HT-29 (cell line): ENCODE results near the gene RHOB. TPM values are rescaled to one million over a fixed set of nuclear protein-coding genes. Genes with fewer than 3 reads are reported as not detected.

ENCODE experiments used
- DNase-seq: peaks from one replicate; pipeline ENCODE4 v3.0.0-alpha.2; 2015; ENCODE audit warnings: low spot score
- total RNA-seq: library from RNA; depleted of rRNA; stranded (reverse); fragments of >200 nt; shearing (Covaris generic); gene quantifications from 2 replicates; pipeline ENCODE4 v1.2.3, GENCODE V29; 2014

The RHOB gene
- total RNA-seq, 1 experiment from 2014 or later = 712 TPM

DNA sequence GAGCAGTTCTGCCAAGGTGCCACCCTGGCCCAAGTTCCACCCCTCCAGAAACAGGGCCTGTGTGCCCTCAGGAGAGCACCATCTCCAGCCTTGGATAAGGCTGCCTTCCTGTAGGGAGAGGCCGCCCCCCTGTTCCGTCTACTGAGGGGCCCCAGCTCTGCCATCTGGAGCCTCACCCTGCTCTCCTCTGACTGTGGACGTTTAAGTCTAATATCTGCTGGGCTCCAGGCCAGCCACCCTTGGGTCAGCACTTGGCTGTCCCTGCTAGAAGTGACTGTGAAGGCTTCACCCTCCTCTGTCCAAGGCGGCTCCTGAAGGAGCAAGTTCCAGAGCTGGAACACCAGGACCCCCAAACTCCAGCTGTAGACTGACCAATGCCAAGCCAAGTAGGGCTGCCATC, 26.3 kb downstream of the RHOB start:
- DNase-seq = no peak

DNA sequence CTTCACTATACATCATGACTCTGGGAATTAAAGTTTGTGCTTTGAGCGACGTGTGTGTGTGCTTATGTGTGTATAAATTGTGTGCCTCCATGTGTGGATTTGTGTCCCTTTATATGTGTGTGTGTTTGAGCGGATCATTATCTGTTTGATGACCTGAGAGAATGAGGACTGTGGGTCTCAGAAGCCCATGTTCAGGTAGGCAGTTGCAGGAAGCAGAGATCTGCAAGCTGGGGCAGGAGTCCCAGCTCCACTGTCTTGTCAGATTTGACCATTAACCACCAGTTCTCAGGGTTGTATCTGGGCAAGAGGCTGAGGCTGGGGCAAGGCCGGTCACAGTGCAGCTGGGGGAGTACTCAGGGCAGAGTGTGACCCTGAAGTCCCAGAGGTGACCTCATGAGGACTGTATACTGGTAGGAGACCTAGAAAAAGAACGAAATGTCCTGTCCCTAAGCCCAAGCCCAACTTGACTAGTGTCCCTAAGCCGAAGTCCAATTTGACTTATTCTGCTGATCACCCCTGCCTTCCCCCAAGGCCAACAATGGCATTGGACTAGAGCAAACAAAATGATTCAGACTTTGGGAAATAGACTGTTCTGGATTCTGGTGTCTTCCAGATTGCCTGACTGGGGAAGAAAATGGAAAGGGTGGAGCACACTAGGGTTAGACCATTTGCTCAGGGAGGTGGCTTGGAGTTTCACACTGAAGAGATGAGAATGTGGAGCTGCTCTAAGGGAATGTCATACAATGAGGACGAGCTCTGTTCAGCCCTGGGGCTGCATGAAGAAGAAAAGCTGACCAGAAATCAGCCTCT, 28.1 kb downstream of the RHOB start:
- DNase-seq = no peak

DNA sequence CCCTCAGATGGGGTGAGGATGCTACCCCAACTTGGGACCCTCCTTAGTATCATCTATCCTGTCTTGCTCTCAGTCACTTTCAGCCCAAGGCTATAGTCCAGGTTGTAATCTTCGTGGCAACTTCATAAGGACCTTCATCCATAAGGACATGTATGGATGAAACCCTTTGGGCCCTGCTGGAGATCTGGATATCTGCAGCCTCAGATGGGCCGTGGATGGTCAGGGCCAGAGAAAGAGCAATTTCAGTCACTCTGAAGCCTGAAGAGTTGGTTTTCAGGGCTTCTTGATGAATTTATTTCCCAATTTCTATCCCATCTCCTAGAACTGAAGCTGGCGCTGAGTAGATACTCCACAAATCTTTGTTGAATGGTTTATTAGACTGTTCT, 28.7 kb downstream of the RHOB start:
- no peak for DNase-seq

DNA sequence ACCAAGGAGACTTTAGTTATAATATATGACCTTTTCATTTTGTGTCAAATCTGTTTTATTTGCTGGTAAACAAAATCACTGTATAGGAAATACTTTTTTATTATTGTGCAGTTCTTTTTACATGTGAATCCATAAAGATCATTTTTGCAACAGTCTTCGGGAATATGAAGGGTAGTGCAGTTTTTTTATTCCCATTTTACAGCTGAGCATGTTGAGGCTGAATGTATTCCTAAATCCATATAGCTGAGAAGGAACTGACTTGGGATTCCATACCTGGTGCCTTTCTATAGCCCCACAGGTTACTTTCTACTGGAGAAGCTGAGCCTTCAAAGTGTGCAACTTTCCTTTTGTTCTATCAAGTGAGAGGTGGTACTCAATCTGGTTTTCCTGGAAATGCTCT, 29.6 kb downstream of the RHOB start:
- DNase-seq = no peak

DNA sequence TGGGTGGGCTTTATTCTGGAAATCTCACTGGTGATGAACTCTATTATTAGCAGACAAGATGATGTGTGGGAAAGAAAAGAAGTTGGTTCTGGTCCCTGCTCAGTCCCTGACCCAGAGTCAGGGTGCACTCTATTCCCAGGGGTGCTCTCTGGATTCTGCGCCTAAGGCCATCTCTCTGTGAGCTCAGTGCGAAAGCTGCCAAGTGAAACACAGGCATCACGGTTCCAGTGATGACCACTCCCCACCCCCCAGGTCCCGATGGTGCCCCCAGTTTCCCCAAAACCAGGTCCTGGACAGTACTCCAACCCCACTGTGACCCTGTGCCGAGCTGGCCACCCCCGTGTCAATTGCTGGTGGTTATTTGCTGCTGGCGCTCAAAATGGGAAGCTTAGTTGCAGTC, 30.1 kb downstream of the RHOB start:
- no peak for DNase-seq

DNA sequence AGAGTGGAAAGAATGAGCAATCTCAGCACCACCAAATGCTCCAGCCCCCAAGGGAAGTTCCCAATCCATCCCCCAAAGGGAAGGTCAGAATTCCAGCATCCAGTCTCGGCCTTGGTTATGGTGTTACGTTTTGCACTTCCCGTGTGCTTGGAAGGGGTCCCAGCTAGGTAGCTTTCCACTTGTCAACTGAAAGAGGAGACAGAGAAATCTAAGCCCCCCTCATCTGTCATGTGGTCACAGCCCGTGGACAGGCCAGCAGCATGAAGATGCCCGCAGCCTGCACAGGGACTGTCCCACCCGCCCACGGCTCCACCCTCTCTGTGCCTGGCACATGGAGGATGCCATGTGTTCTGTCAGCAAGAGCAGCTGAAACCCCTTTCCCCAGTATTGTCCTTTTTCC, 32.1 kb downstream of the RHOB start:
- no peak for DNase-seq

DNA sequence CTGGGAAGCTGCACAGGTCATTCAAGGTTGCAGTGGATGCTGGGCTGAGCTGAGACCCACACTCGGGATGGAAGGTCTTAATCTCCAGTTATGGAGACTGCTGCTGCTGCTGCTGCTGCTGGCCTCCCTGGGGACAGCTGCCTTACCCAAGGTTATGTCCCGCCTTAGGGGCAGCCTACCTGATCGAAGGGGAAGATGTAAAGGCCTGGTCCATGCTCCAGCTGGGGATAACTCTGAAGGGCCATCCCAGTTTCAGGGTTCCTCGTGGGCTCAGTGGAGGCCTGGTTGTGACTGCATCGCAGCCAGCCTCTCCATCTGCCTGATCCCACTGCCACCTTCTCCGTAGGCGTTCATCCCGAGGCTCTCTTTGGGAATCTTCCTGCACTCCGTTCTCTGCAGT, 33.0 kb downstream of the RHOB start:
- DNase-seq = no peak

DNA sequence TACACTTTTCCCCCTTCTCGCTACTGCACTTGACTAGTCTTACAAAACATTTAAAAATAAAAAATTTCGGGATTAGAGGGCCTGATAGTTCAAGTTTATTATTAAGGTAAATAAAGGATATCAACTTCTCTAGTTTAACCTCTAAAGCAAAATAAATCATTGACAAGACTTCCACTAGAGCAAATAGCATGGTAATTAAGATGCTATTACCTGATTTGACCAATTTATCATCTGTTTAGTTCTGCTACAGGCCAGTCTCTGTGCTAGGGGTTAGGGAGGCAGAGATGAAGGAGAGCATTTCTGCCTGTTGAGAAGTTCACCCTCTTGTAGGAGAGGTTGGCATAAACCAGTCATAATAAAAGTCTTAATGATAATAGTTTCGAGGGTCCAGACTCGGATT, 34.0 kb downstream of the RHOB start:
- no peak for DNase-seq

DNA sequence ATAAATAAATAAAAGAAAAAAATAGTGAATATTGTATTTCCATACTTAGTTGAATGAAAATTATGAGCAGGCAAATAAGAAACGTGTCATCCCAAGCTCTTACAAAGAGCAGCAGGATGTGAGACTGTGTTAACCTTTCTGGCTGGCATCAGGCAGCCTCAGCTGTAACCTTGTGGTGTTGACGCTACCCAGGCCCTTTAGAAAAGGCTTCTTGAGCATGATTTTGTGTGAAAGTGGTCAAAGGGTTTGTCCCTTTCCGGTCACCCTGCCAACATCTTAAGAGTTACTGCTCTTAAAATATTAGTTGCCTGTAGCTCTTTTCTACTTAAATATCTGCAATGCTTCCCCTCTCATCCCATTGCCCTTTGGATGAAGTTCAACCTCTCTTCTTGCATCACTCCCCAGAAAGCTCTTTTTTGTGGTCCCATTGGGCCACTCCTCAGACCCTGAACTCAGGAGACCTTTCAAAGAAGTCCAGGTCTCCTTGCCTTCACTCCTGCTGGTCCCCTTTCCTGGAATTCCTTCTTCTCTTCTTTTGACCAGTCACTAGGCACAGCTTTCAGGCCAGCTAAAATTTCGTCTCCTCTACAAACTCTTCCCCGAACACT, 35.0 kb downstream of the RHOB start:
- no peak for DNase-seq

DNA sequence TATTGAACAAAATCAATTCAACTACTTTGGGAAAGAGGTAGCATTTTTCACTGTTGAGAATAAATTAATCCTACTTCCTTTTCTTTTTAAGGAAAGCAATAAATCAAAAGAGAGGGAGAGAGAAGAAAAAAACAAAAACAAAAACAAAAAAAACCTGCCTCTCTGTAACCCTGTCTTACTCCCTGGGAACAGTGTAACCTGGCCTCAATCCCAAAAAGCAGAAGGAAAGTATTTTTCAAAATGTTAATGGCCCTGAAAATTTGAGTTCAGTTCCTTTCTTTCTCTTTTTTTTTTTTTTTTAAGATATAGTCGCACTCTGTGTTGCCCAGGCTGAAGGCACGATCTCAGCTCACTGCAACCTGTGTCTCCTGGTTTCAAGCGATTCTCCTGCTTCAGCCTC, 35.9 kb downstream of the RHOB start:
- DNase-seq = no peak

DNA sequence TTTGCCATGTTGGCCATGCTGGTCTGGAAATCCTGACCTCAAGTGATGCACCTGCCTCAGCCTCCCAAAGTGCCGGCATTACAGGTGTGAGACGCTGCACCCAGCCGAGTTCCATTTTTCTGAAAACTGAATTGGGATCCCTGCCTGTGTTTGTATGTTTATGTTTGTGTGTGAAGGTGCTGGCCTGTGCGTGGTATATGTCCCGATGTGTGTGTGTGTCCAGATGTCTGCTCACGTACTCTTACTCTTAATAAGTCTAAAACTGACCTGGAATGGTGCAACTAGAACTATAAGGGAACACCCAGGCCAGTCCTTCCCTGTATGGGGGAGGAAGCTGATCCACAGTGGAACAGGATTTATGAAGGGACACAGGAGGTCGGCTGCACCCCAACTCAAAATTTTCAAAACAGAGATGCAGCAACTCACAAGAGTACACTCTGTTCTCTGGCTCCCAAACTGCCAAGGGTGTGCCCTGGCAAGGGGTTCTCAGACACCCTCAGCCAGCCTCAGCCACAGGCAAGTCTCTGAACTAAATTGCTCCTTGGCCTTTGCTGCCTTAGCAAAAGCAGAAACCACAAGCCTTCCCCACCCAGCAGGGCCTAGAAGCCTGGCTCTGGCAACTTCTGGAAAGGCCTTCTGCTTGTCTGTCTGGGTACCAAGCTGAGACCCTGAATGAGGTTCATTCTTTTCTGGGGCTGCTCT, 36.5 kb downstream of the RHOB start:
- no peak for DNase-seq

DNA sequence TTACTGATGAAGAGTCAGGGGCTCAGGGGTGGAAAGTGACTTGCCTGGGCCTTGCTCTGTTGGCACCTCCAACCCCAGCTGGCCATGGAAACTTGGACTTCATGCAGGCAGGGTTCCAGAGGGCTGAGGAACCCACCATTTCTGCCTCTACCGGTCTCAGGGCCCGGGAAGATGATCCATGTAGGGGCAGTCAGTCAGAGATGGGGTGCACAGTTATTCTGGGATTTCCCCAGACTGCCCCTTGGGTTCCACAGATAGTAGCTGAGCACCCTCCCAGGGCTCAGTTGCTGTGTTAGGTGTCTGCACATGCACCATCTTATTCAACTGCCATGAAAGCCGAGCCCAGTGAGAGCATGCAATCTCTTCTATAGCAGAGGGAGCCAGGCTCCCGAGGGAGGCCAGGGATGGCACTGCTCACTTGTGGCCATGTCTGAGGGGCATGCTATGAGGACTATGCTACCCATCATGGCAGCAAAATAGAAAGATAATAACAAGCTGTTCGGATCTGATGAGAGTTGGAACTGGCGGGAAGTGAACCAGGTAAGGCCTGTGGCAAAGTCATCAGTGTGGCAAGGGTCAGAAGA, 37.3 kb downstream of the RHOB start:
- DNase-seq = no peak

DNA sequence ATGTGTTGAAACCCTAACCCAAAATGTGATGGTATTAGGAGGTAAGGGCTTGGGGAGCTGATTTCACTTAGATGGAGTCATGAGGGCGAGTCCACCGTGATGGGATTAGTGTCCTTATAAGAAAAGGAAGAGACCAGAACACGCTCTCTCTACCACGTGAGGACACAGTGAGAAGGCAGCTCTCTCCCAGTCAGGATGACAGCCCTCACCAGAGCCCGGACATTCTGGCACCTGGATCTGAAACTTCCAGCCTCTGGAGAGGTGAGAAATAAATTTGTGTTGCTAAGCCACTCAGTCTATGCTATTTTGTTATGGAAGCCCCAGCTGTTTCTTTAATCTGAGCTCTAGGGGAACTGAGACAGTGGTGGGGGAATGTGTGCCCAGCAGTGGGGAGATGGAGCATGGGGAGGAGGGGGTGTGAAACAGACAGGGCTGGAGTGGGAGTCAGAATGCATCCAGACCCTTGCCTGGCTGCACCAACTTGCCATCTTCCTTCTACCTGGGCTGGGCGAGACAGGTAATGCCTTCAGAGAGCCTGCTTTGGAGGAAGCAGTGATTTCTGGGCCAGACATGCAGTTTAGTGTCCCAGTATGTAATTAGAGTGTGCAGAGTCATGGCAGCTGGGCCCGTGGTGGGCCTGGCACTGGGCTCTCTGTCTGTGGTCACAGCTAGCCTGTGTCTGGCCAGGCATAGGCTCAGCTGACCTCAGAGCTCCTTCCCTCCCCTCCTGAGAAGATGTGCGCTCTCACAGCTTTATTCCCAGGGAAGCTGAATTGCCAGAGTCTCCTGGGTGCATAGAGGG, 38.1 kb downstream of the RHOB start:
- DNase-seq = no peak

DNA sequence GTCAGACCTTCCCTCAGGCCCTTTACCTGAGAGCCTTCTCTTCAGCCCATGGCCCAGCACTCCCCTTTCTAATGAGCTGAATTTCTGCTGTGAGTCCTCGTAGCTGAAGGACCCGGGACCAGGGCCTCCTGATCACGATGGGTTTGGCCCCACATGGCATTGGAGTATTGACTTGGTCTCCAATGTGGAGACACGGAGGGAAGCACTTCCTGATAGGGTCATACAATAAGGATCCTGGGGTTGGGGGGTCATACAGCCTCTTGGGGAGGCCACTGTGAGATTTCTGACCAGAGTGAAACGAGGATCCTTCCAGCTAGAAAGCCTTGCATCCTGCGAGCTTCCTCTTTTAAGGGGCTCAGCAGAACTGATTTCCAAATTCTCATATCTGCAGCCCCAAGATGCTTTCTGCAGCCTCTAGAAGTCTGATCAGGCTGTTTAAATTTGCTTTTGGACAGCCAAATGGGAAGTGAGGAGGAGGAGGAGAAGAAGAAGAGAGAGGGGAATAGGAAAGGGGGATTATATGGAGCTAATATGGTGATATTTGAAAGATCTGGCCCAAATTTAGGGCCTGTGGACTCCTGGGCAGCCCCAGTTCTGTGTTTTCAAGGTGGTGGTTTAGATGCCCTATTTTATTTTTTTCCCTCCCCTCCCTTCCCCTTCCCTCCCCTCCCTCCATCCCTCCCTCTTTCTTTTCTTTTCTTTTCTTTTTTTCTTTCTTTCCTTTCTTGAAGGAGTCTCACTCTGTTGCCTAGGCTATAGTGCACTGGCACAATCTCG, 38.9 kb downstream of the RHOB start:
- DNase-seq = no peak

DNA sequence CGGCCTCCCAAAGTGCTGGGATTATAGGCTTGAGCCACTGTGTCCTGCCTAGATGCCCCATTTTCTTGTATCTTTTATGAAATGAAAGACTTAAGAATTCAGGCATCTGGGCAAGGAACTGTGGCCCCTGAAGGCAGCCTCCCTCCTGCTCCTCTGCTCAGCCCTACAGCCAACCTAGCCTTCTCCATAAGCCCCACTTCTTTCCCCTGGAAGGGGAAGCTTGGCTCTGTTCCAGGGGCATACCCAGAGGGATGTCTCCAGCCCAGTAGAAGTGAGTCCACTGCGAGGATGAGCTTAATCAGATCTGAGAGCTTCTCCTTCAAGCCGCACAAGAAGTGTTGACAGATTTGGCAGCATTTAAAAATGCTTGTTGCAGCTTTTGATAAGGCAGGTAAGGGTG, 39.7 kb downstream of the RHOB start:
- no peak for DNase-seq

DNA sequence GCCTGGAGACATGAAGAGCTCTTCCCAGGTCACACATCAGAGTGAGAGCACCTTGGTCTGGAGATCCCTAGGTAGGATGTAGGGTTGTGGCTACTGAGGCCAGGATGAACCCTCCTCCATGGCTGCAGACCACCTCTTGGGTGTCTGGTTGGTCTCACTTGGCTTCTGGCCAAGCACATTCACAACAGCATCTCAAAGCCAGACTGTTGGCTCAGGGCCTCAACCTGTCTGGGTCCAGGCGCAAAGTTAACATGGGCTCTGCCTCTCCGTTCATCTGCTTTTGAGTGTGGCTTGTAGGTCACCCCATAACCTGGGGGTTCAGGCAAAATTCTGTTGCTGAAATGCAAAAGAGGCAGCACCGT, 40.1 kb downstream of the RHOB start:
- no peak for DNase-seq

DNA sequence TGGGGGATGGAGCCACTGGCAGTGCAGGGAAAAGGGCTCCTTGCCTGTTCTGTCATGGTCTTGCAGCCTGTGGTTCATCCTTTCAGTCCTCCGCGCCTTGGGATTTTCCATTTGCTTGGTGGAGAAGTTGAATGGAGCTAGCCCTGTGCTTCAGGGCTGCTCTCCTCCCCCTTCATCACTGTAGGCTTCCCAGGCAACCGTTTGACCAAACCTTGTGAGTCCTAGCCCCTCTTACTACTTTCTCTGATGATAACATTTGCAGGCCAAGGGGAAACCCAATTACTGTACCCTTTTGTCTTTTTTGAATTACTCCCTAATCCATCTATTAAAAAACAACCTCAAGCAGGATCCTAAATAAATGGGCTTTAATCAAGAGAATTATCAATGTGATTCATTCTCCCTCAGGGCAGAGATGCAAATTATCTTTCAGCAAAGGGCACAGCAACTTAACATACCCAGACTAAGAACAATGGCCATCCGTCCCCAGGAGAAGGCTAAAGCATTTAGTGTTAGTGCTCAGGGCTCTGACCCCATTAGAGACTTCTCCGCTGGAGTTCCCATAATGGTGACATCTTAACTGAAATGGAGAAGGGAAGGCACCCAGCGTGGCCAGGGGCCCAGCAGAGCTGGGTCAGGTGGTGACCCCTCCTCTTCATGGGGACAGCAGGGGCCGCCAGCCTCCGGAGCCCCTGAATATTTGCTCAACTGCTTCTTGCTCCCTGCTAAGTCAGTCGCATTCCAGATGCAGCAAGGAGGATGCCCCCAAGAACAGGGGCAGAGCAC, 40.7 kb downstream of the RHOB start:
- DNase-seq = no peak

DNA sequence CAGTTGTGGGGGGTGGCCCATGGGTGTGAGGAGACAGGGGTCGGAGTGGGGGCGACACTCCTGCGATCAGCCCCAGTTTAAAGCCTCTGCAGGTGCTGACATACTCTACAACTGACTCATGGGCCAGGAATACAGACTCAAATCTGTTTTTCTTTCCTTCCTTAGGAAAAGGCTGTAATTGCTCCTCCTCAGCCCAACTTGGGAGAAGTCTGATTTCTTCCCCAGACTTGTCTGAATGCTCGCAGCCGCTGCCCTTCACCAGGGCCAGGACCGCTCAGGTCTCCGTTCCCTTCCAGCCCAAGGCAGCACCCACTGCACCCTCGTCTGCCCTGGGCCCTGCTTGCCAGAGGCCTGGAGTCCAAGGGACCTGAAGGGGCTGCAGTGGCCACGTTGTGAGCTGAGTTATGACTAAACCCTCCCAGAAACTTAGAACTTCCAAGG, 41.3 kb downstream of the RHOB start:
- no peak for DNase-seq

DNA sequence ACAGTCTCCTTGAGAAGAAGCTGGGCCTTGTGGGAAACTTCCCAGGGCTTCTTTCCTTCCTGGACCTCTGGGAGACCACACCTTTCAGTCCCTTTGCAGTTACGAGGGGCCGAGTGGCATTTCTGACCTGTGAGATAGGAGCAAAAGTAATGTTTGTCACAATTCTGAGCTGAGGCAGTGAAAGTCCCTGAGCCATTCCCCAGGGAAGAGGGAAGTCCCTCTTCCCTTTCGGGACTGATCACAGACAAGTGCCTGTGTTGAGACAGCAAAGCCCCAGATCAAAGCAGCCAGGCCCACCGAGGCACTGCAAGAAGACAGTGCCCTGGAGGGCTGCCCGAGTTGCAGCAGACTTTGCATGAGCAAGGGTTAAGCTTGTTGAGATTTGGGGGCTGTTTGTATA, 41.9 kb downstream of the RHOB start:
- DNase-seq = no peak
